ENCODE measurements around the gene LDHA.
"Not testable (repeated sequence)": the region's sequence is repeated elsewhere in the genome, so short reads cannot be mapped to it uniquely, and the experiment has no call there.

Gene LDHA

DNA sequence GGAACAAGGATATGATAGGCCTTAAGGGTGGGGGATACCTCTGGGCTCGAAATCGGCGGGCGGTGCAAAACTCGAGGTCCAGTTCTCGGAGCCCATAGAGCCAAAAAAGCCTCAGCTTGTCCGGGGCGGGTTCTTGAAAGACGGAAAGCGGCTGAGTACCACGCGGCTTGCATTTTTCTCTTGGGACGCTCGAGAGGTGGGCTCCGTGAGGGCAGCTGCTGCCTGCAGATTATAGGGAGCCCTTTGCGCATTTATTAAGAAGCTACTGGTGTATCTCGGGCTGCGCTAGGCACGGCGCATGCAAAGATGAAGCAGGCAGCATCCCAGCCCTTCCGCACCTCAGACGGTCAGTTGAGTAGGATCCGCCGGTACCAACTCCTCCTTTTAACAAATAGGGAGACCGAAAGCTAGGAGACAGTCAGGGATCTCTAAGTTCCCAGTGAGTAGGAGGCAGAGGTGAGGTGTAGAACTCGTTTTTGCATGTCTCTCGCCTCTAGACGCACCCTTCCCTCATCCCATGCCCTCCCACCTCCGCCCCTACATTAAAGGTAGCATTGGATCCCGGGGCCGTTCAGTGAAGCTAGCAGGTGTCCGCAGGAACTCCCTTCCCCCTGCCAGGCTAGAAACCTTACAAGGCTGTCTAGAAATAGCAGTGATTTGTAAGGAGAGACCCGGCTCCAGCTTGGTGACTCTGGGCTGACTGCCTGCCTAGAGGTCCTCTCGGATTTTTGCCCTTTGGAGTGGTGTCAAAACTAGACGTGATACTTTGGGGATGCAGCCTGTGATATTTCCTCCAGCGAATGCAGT is 768 bp downstream of the LDHA start:
- DNase-seq (ENCODE audit: low read depth, low spot score): peak; percentile 43

- peak; percentile 99 for DNase-seq (ENCODE audit: low read depth, low spot score)
These were observed 1.6 kb downstream of the LDHA start for GRCh38 chr11:18395735-18396504.

- no peak for DNase-seq (ENCODE audit: low read depth, low spot score)
These were observed 3.6 kb downstream of the LDHA start for GRCh38 chr11:18397921-18398320.

DNA sequence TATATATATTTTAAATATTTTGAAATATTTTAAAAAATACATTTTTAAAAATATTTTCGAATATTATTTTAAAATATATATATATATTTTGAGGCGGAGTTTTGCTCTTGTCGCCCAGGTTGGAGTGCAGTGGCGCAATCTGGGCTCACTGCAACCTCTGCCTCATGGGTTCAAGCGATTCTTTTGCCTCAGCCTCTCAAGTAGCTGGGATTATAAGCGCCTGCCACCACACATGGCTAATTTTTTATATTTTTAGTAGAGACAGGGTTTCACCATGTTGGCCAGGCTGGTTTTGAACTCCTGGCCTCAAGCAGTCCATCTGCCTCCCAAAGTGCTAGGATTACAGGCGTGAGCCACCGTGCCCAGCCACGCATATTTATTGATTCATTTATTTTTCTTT is 6.7 kb downstream of the LDHA start:
- DNase-seq (ENCODE audit: low read depth, low spot score): not testable (repeated sequence)

DNA sequence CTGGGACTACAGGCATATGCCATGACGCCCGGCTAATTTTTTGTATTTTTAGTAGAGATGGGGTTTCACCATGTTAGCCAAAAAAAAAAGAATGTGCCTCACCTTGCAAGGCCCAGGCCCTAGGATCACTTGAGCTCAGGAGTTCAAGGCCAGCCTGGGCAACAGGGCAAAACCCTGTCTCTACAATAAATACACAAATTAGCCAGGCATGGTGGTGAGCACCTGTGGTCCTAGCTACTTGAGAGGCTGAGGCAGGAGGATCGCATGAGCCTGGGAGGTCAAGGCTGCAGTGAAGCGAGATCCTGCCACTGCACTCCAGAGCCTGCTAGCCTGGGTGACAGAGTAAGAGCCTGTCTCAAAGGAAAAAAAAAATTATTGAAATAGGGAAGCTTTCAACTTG is 9.7 kb downstream of the LDHA start:
- DNase-seq (ENCODE audit: low read depth, low spot score): no peak

DNA sequence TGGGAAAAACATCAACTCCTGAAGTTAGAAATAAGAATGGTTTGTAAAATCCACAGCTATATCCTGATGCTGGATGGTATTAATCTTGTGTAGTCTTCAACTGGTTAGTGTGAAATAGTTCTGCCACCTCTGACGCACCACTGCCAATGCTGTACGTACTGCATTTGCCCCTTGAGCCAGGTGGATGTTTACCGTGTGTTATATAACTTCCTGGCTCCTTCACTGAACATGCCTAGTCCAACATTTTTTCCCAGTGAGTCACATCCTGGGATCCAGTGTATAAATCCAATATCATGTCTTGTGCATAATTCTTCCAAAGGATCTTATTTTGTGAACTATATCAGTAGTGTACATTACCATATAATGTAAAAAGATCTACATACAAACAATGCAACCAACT is 13.0 kb downstream of the LDHA start:
- DNase-seq (ENCODE audit: low read depth, low spot score): not testable (repeated sequence)

- no peak for DNase-seq (ENCODE audit: low read depth, low spot score)
These were observed 14.4 kb downstream of the LDHA start for GRCh38 chr11:18408558-18409291.

GRCh38 chr11:18416459-18416858 is 22.1 kb downstream of the LDHA start:
- DNase-seq (ENCODE audit: low read depth, low spot score): no peak

GRCh38 chr11:18419040-18419439 is 24.7 kb downstream of the LDHA start:
- no peak for DNase-seq (ENCODE audit: low read depth, low spot score)

DNA sequence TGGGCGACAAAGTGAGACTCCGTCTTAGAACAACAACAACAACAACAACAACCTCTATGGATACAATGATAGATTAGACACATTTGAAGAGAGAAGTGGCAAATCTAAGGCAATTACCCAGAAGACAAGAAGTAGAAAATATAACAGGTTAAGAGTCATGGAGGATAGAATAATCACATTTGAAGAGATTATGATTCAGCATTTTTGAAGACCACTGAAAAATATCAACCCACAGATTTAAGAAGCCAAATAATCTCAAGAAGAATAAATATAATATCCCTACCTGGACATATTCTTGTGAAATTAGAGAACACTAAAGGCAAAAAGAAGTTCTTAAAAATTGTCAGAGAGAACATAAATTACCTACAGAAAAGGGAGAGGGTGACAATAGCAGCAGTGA is 25.7 kb downstream of the LDHA start:
- no peak for DNase-seq (ENCODE audit: low read depth, low spot score)

DNA sequence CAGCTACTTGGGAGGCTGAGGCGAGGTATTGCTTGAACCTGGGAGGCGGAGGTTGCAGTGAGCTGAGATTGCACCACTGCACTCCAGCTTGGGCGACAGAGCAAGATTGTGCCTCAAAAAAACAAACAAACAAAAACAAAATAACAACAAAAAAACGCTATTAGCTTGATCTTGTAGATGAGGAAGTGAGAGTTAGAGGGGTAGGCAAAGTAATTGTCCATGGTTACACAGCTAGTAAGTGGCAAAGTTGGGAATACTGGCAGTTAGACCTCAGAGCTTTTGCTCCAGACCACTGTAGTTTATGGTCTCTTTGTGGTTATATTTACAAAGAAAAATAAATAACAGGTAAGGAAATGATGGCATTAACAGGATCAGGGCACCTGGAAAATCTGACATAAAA is 32.9 kb downstream of the LDHA start:
- DNase-seq (ENCODE audit: low read depth, low spot score): no peak

- DNase-seq (ENCODE audit: low read depth, low spot score): no peak
These were observed 35.0 kb downstream of the LDHA start for GRCh38 chr11:18429332-18429731.

- DNase-seq (ENCODE audit: low read depth, low spot score): no peak
These were observed 44.3 kb downstream of the LDHA start for GRCh38 chr11:18438691-18439090.

DNA sequence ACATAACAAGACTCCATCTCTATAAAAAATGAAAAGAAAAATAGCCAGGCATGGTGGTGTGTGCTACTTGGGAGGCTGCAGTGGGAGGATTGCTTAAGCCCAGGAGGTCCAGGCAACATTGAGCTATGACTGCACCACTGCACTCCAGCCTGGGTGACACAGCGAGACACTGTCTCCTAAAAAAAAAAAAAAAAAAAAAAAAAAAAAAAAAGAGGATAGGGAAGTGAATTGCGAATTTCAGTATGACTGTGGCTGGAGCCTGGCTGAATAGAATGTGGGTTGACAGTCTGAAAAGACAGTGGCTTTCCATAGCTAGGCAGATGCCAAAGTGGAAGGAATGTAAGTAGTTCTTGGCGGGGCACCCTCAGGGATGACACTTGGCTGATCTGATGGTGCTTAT is 54.9 kb downstream of the LDHA start:
- DNase-seq (ENCODE audit: low read depth, low spot score): no peak

GRCh38 chr11:18452927-18453326 is 58.6 kb downstream of the LDHA start:
- no peak for DNase-seq (ENCODE audit: low read depth, low spot score)

DNA sequence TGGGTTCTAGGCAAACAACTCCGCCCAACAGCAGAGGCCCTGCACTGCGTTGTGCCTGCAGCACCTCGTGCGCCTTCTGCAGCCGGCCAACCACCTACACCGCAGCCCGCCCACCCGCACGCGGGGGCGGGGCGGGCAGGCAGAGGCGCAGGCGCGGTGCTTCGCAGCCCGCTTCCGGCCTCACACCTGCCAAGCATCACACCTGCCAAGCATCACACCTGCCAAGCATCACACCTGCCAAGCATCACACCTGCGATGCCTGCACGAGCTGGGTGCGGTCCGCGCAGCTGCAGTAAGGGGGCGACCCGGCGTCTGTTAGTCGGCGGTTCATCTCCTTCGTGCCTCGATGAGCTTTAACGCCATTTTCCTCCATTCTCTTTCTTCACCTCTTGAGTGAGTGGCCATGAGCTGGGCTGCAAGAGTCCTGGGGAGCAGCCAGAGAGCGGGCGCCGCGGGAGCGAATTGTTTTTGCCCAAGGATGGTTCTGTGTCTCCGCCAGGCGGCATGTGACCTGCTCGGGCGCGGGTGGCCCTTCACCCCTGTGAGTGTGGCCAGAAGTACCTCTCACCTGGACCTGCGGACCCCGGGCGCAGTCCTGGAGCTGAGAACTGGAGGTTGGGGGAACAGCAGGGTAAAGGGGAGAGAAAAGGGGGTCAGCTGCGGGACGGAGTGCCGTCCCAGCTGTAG is 61.5 kb downstream of the LDHA start, which contains the start of gene LDHAL6A:
LDHAL6A (plus strand) TSS at position 171 of the 687 bp plus-strand sequence. CDS start 825 bp downstream, outside the sequence.
- peak; percentile 54 for DNase-seq (ENCODE audit: low read depth, low spot score)

DNA sequence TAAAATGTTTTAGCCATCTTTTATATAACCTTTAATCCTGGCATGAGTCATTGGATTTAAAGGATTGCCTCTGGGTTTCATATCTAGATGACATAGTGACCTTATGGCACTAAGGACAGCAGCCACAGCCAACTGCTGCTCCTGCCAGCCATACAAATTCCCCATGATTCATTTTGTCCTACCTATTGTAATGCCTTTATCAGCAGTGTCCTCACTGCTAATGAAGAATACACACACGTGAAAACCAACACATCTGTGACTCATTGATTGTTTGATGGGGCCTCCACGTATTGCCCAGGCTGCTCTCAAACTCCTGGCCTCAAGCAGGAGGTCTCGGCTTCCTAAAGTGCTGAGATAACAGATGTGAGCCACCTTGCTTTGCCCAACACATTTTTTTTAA is 63.1 kb downstream of the LDHA start:
- no peak for DNase-seq (ENCODE audit: low read depth, low spot score)

Data from ELF-1 (cell line).